H9 (cell line): ENCODE data around the gene SNAP47. TPM values are rescaled to one million over a fixed set of nuclear protein-coding genes. Genes with fewer than 3 reads are reported as not detected.
A peak's percentile ranks its signal among the peaks of the same experiment; 100 is the strongest.

Experiments used
- DNase-seq: peaks from one replicate; pipeline ENCODE4 v3.0.0-alpha.2; 2017
- H2AFZ ChIP-seq: one replicate; pipeline ENCODE4 v1.6.1; 2013; ENCODE audit warnings: mild to moderate bottlenecking, low read length, control low read depth, moderate library complexity
- H2AK5ac ChIP-seq: 2 replicates; pipeline ENCODE4 v1.6.1; 2013; ENCODE audit warnings: low read length, control low read depth, mixed read lengths; ENCODE audit not compliant: insufficient read length
- H2BK120ac ChIP-seq: one replicate; pipeline ENCODE4 v1.6.1; 2013; ENCODE audit warnings: low read depth, mild to moderate bottlenecking, low read length, control low read depth, inconsistent platforms; ENCODE audit not compliant: poor library complexity, severe bottlenecking
- H2BK12ac ChIP-seq: 2 replicates; pipeline ENCODE4 v1.6.1; 2013; ENCODE audit warnings: low read length, control low read depth, mixed read lengths, low read depth; ENCODE audit not compliant: insufficient read length
- H2BK15ac ChIP-seq: 2 replicates; pipeline ENCODE4 v1.6.1; 2013; ENCODE audit warnings: low read depth, low read length, control low read depth
- H2BK20ac ChIP-seq: one replicate; pipeline ENCODE4 v1.6.1; 2013; ENCODE audit warnings: low read depth, mild to moderate bottlenecking, low read length, control low read depth, inconsistent platforms; ENCODE audit not compliant: poor library complexity, severe bottlenecking
- H2BK5ac ChIP-seq: 2 replicates; pipeline ENCODE4 v1.6.1; 2013; ENCODE audit warnings: low read length, control low read depth, mixed read lengths; ENCODE audit not compliant: insufficient read length
- H3K14ac ChIP-seq: 2 replicates; pipeline ENCODE4 v1.6.1; 2013; ENCODE audit warnings: low read length, control low read depth; ENCODE audit not compliant: insufficient read depth
- H3K18ac ChIP-seq: 2 replicates; pipeline ENCODE4 v1.6.1; 2013; ENCODE audit warnings: low read depth, mild to moderate bottlenecking, mixed read lengths, low read length, control low read depth; ENCODE audit not compliant: insufficient read length
- H3K23ac ChIP-seq: 2 replicates; pipeline ENCODE4 v1.6.1; 2013; ENCODE audit warnings: low read length, control low read depth, mixed read lengths, low read depth; ENCODE audit not compliant: insufficient read length
- H3K23me2 ChIP-seq: 2 replicates; pipeline ENCODE4 v1.6.1; 2013; ENCODE audit warnings: low read depth, mild to moderate bottlenecking, mixed read lengths, low read length, control low read depth; ENCODE audit not compliant: insufficient read length, poor library complexity, severe bottlenecking
- H3K27ac ChIP-seq: 2 replicates; pipeline ENCODE4 v1.5.1; 2013; ENCODE audit warnings: low read length, control low read depth, mixed read lengths, low read depth; ENCODE audit not compliant: insufficient read length
- H3K27me3 ChIP-seq: 2 replicates; pipeline ENCODE4 v1.6.1; 2013; ENCODE audit warnings: low read length, control low read depth, inconsistent platforms; ENCODE audit not compliant: insufficient read depth
- H3K4ac ChIP-seq: 2 replicates; pipeline ENCODE4 v1.6.1; 2013; ENCODE audit warnings: low read depth, mild to moderate bottlenecking, control low read depth, inconsistent platforms, low read length, moderate library complexity
- H3K4me1 ChIP-seq: 2 replicates; pipeline ENCODE4 v1.6.1; 2013; ENCODE audit warnings: low read length, control low read depth, inconsistent platforms; ENCODE audit not compliant: insufficient read depth
- H3K4me2 ChIP-seq: 2 replicates; pipeline ENCODE4 v1.6.1; 2013; ENCODE audit warnings: low read length, control low read depth, mixed read lengths; ENCODE audit not compliant: insufficient read length, insufficient read depth
- H3K56ac ChIP-seq: 2 replicates; pipeline ENCODE4 v1.6.1; 2013; ENCODE audit warnings: low read depth, mild to moderate bottlenecking, mixed read lengths, low read length, control low read depth; ENCODE audit not compliant: insufficient read length
- H3K79me1 ChIP-seq: 2 replicates; pipeline ENCODE4 v1.6.1; 2013; ENCODE audit warnings: low read depth, mild to moderate bottlenecking, moderate library complexity, low read length, control low read depth, inconsistent platforms; ENCODE audit not compliant: insufficient read depth, poor library complexity, severe bottlenecking
- H3K79me2 ChIP-seq: 2 replicates; pipeline ENCODE4 v1.6.1; 2013; ENCODE audit warnings: low read length, control low read depth, inconsistent platforms; ENCODE audit not compliant: insufficient read depth
- H3K9ac ChIP-seq: 2 replicates; pipeline ENCODE4 v1.6.1; 2013; ENCODE audit warnings: low read length, control low read depth, mixed read lengths; ENCODE audit not compliant: insufficient read length; ENCODE audit errors: extremely low read depth
- H3K9me3 ChIP-seq: one replicate; pipeline ENCODE4 v1.6.1; 2013; ENCODE audit warnings: low read depth, low read length, inconsistent platforms; ENCODE audit not compliant: control insufficient read depth
- H3T11ph ChIP-seq: one replicate; pipeline ENCODE4 v1.6.1; 2013; ENCODE audit warnings: mild to moderate bottlenecking, low read length, control low read depth, inconsistent platforms
- H4K20me1 ChIP-seq: one replicate; pipeline ENCODE4 v1.6.1; 2013; ENCODE audit not compliant: control insufficient read depth, insufficient read length, insufficient read depth
- H4K5ac ChIP-seq: 2 replicates; pipeline ENCODE4 v1.6.1; 2013; ENCODE audit warnings: low read depth, mild to moderate bottlenecking, mixed read lengths, low read length, control low read depth; ENCODE audit not compliant: insufficient read length
- H4K8ac ChIP-seq: replicated peaks from 2 replicates; pipeline ENCODE4 v1.6.1; 2013; ENCODE audit warnings: low read length, control low read depth, mixed read lengths, low read depth; ENCODE audit not compliant: insufficient read length
- H4K91ac ChIP-seq: 2 replicates; pipeline ENCODE4 v1.6.1; 2013; ENCODE audit warnings: low read depth, mild to moderate bottlenecking, moderate library complexity, mixed read lengths, low read length, control low read depth; ENCODE audit not compliant: insufficient read length
- H3K27ac Mint-ChIP-seq, 3 experiments: 2 replicates in 2 of 3; 3 replicates in 1 of 3; pipeline ENCODE4 v1.8.0; 2020 to 2021; ENCODE audit warnings: mixed read lengths in 3 of 3, mild to moderate bottlenecking in 1 of 3, moderate library complexity in 1 of 3
- H3K27me3 Mint-ChIP-seq: 2 replicates; pipeline ENCODE4 v1.8.0; 2021; ENCODE audit warnings: low read depth, mild to moderate bottlenecking, moderate library complexity, mixed read lengths
- H3K36me3 Mint-ChIP-seq, 3 experiments: 2 replicates in 2 of 3; 3 replicates in 1 of 3; pipeline ENCODE4 v1.8.0; 2020 to 2021; ENCODE audit warnings: low read depth in 3 of 3, mixed read lengths in 3 of 3; ENCODE audit not compliant: insufficient read depth in 1 of 3
- H3K4me1 Mint-ChIP-seq, 2 experiments: 2 replicates each; pipeline ENCODE4 v1.8.0; 2020; ENCODE audit warnings: mixed read lengths in 2 of 2
- H3K4me3 Mint-ChIP-seq, 2 experiments: 2 replicates in 1 of 2; 3 replicates in 1 of 2; pipeline ENCODE4 v1.8.0; 2020 to 2021; ENCODE audit warnings: mild to moderate bottlenecking in 2 of 2, mixed read lengths in 2 of 2, moderate library complexity in 1 of 2
- H3K9me3 Mint-ChIP-seq, 2 experiments: 2 replicates in 1 of 2; 3 replicates in 1 of 2; pipeline ENCODE4 v1.8.0; 2020; ENCODE audit warnings: mild to moderate bottlenecking in 2 of 2, mixed read lengths in 2 of 2, moderate library complexity in 1 of 2
- CTCF ChIP-seq: fragments of 200-600 bp; sonication (generic); conservative IDR thresholded peaks from 3 replicates; pipeline ENCODE4 v1.8.0; 2021; ENCODE audit warnings: antibody characterized with exemption, mild to moderate bottlenecking
- WGBS: extraction: QIAGEN DNeasy Blood & Tissue Kit; methylation state at CpG from one replicate; pipeline ENCODE4 v1.1.7; 2013; ENCODE audit warnings: missing lambda C conversion rate, low lambda C conversion rate, mixed read lengths; ENCODE audit not compliant: insufficient read length; ENCODE audit errors: extremely low coverage; 5-methylcytosine and 5-hydroxymethylcytosine counted together
- total RNA-seq: library from RNA; stranded (reverse); gene quantifications from 2 replicates; pipeline ENCODE4 v1.2.1, GENCODE V29; 2021

Gene SNAP47
- total RNA-seq, 1 experiment from 2014 or later, result 44.1 TPM

GRCh38 chr1:227730630-227731151 is 4.5 kb upstream of the SNAP47 start:
- Mint-ChIP-seq H3K27me3 (peaks cover 12% of the 10 kb centered on the region), H3K4me3 (peak overlapping the region in 1 of 2 experiments; percentile 66; a peak in 2 of 5 replicates), H3K36me3 (peaks cover 2 to 20% (median 17%) of the 10 kb centered on the region in 3 experiments; a peak in 6 of 7 replicates), H3K27ac (peak overlapping the region; percentile 51 to 53 (median 52); a peak in 2 of 7 replicates), H3K4me1 (peaks cover 20 to 30% of the 10 kb centered on the region in 2 experiments), H3K9me3 (no peaks in the 10 kb centered on the region)
- H2BK20ac ChIP-seq, result no peak overlapping the region
- H4K20me1 ChIP-seq, result peaks cover 8% of the 10 kb centered on the region
- WGBS, result no CpG with 5 or more reads among the region's 16 CpGs
- no peak overlapping the region for H4K91ac ChIP-seq
- no peak overlapping the region for H3K56ac ChIP-seq
- no peak overlapping the region for H3K9ac ChIP-seq
- H3K23ac ChIP-seq, result no peak overlapping the region
- no peaks in the 10 kb centered on the region for H3K27me3 ChIP-seq
- no peak overlapping the region for H4K5ac ChIP-seq
- no peak overlapping the region for H3K14ac ChIP-seq
- H3K79me1 ChIP-seq, result no peaks in the 10 kb centered on the region
- H3K27ac ChIP-seq, result no peak overlapping the region
- no peak overlapping the region for H2BK12ac ChIP-seq
- H3K4me2 ChIP-seq, result no peak overlapping the region
- H3K18ac ChIP-seq, result no peak overlapping the region
- no peak for DNase-seq
- H3K4me1 ChIP-seq, result peaks cover 2% of the 10 kb centered on the region; the same call in 1 of the 2 replicates
- H4K8ac ChIP-seq, result no peak overlapping the region
- H2BK120ac ChIP-seq, result no peak overlapping the region
- peaks cover 18% of the 10 kb centered on the region for H3K23me2 ChIP-seq
- H3T11ph ChIP-seq, result no peak overlapping the region
- H2AK5ac ChIP-seq, result no peak overlapping the region
- H2BK15ac ChIP-seq, result no peak overlapping the region
- no peak; the same call in 1 of the 3 replicates for TF ChIP-seq CTCF
- no peak overlapping the region for H2AFZ ChIP-seq
- H2BK5ac ChIP-seq, result no peak overlapping the region
- no peaks in the 10 kb centered on the region for H3K9me3 ChIP-seq
- peaks cover 1% of the 10 kb centered on the region; the same call in 1 of the 2 replicates for H3K79me2 ChIP-seq
- H3K4ac ChIP-seq, result no peak overlapping the region
